SH-SY5Y (cell line): ENCODE data around the gene TJP3.

Experiments
- GATA2 ChIP-seq: IDR thresholded peaks from 2 replicates; pipeline ENCODE4 v1.6.1; 2011; ENCODE audit warnings: mild to moderate bottlenecking, low read depth, low read length
- GATA3 ChIP-seq: IDR thresholded peaks from 2 replicates; pipeline ENCODE4 v1.6.1; 2011; ENCODE audit warnings: low read depth, mild to moderate bottlenecking, low read length, moderate library complexity

DNA sequence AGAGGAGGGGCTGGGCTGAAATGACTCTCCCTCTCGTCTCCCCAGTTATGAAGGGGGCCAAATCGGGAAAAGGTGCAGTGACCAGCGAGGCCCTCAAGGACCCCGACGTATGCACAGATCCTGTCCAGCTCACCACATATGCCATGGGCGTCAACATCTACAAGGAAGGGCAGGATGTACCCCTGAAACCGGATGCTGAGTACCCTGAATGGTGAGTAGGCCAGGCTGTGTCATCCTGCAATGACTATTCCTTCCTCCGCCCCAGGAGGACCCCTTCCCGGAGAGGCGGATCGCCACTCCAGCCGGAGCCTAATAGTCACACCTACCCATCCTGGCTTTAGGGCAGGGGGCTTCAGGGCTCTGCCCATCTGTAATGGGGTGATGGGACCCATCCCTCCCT, 56.9 kb downstream of the TJP3 start:
- TF ChIP-seq GATA3, result no peak
- no peak for TF ChIP-seq GATA2
